Loucy (cell line): Measurements from ENCODE around the gene ACER3.
A peak's percentile ranks its signal among the peaks of the same experiment; 100 is the strongest.
"Not testable (repeated sequence)": the region's sequence is repeated elsewhere in the genome, so short reads cannot be mapped to it uniquely, and the experiment has no call there.

ENCODE experiments used
- H2AFZ ChIP-seq: fragments of 200-600 bp; sonication (generic); 2 replicates; pipeline ENCODE4 v1.6.0; 2016; ENCODE audit warnings: antibody characterized with exemption, mild to moderate bottlenecking, low read length, moderate library complexity
- H3F3A ChIP-seq: fragments of 200-600 bp; 2 replicates; pipeline ENCODE4 v1.6.0; 2016; ENCODE audit warnings: antibody characterized with exemption, low read depth, mild to moderate bottlenecking
- H3K27me3 ChIP-seq: fragments of 200-600 bp; sonication (generic); 2 replicates; pipeline ENCODE4 v1.6.1; 2014; ENCODE audit warnings: low read length, mild to moderate bottlenecking; ENCODE audit not compliant: insufficient read depth, poor library complexity, severe bottlenecking
- H3K36me3 ChIP-seq: fragments of 200-600 bp; sonication (generic); 2 replicates; pipeline ENCODE4 v1.6.1; 2016; ENCODE audit warnings: low read length; ENCODE audit not compliant: insufficient read depth
- H3K4me1 ChIP-seq: fragments of 200-600 bp; sonication (generic); 2 replicates; pipeline ENCODE4 v1.5.1; 2014; ENCODE audit warnings: low read length, mild to moderate bottlenecking; ENCODE audit not compliant: insufficient read depth, poor library complexity, severe bottlenecking
- H3K4me2 ChIP-seq: fragments of 200-600 bp; sonication (generic); 2 replicates; pipeline ENCODE4 v1.6.0; 2014; ENCODE audit warnings: antibody characterized with exemption, low read length, low read depth, mild to moderate bottlenecking; ENCODE audit not compliant: poor library complexity, severe bottlenecking
- H3K4me3 ChIP-seq: fragments of 200-600 bp; sonication (generic); 2 replicates; pipeline ENCODE4 v1.5.1; 2014; ENCODE audit warnings: low read length, mild to moderate bottlenecking, mixed read lengths; ENCODE audit not compliant: poor library complexity, severe bottlenecking
- H3K79me2 ChIP-seq: fragments of 200-600 bp; sonication (generic); 2 replicates; pipeline ENCODE4 v1.6.1; 2014; ENCODE audit warnings: low read length; ENCODE audit not compliant: insufficient read depth
- H3K9ac ChIP-seq: fragments of 200-600 bp; sonication (generic); 2 replicates; pipeline ENCODE4 v1.6.0; 2014; ENCODE audit warnings: mild to moderate bottlenecking, low read depth, low read length, moderate library complexity; ENCODE audit not compliant: poor library complexity, severe bottlenecking
- H3K9me2 ChIP-seq: fragments of 200-600 bp; sonication (generic); replicated peaks from 2 replicates; pipeline ENCODE4 v1.6.1; 2016; ENCODE audit warnings: low read depth, low read length, mixed read lengths
- H3K9me3 ChIP-seq: fragments of 200-600 bp; sonication (generic); 2 replicates; pipeline ENCODE4 v1.6.1; 2014; ENCODE audit warnings: mild to moderate bottlenecking, antibody characterized with exemption, low read length, low read depth; ENCODE audit not compliant: insufficient read depth
- H4K20me1 ChIP-seq: fragments of 200-600 bp; sonication (generic); 2 replicates; pipeline ENCODE4 v1.6.0; 2014; ENCODE audit warnings: antibody characterized with exemption, low read length, mild to moderate bottlenecking; ENCODE audit not compliant: insufficient read depth, poor library complexity, severe bottlenecking
- CTCF ChIP-seq: fragments of 200-600 bp; sonication (generic); conservative IDR thresholded peaks from 2 replicates; pipeline ENCODE4 v1.5.1; 2014; ENCODE audit warnings: mild to moderate bottlenecking, antibody characterized with exemption, low read length
- EZH2phosphoT487 ChIP-seq: fragments of 200-600 bp; IDR thresholded peaks from 2 replicates; pipeline ENCODE4 v1.6.1; 2018; ENCODE audit warnings: antibody characterized with exemption, mild to moderate bottlenecking, moderate library complexity, borderline replicate concordance

ACER3 gene

DNA sequence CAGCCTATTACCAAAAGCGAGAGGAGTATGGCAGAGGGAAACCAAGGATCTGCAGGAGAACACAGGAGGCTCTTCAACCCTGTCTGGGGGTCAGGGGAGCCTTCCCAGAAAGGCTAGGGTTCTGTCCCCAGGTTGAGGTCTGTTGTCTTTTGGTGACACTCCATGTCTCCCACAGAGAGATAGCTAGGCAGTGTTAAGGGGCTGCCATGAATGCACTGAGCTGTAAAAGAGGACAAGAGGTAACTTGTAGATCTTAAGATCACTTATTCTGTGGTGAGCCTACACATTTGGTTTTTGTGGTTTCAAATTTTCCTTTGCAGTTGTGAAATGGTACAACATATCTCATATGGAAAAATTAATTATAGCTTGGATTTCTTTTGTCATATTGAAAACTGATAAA lies 6.0 kb upstream of the ACER3 start:
- Histone ChIP-seq H3K4me3 (no peak overlapping the region), H3K4me1 (no peaks in the 10 kb centered on the region), H3K9me3 (no peaks in the 10 kb centered on the region), H3F3A (0 out of 2 replicates have a peak, but pooled peaks cover 3% of the 10 kb centered on the region), H3K79me2 (no peaks in the 10 kb centered on the region), H3K27me3 (no peaks in the 10 kb centered on the region), H3K9me2 (no peaks in the 10 kb centered on the region), H3K9ac (no peak overlapping the region), H3K4me2 (no peak overlapping the region), H4K20me1 (no peaks in the 10 kb centered on the region), H2AFZ (0 out of 2 replicates have a peak overlapping the region, but pooled peaks have one; percentile 43), H3K36me3 (no peaks in the 10 kb centered on the region)
- TF ChIP-seq EZH2phosphoT487 (no peak), CTCF (no peak)

DNA sequence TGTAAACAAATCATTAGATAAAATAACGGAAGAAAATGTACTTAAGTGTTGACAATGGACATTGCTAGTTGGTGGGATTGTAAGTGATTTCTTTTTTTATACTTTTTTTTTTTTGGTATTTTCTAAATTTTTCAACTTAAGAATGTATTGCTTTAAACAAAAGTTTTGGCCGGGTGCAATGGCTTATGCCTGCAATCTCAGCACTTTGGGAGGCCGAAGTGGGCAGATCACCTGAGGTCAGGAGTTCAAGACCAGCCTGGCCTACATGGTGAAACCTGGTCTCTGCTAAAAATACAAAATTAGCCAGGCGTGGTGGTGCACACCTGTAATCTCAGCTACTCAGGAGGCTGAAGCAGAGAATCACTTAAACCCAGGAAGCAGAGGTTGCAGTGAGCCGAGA lies 5.0 kb upstream of the ACER3 start:
- not testable (repeated sequence) for H3K79me2 ChIP-seq, H2AFZ ChIP-seq, H3K9me2 ChIP-seq, H4K20me1 ChIP-seq, H3F3A ChIP-seq, H3K4me1 ChIP-seq, H3K4me2 ChIP-seq, H3K27me3 ChIP-seq, H3K9me3 ChIP-seq, H3K4me3 ChIP-seq, H3K36me3 ChIP-seq, H3K9ac ChIP-seq

DNA sequence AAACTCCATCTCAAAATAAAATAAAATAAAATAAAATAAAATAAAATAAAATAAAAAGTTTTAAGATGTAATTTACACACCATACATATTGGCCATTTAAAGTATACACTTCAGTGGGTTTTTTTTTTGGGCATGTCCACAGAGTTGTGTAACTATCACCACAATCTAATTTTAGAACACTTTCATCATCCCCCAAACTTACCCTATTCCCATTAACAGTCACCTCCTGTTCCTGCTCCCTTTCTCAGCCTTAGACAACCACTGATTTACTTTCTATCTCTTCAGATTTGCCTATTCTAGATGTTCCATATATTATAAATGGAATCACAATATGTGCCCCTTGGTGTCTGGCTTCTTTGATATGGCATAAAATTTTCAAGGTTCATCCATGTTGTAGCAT lies 4.6 kb upstream of the ACER3 start:
- H3F3A ChIP-seq: 0 out of 2 replicates have a peak, but pooled peaks cover 3% of the 10 kb centered on the region
- H3K9me2 ChIP-seq: no peaks in the 10 kb centered on the region
- H3K79me2 ChIP-seq: 0 out of 2 replicates have a peak, but pooled peaks cover 2% of the 10 kb centered on the region
- H3K4me1 ChIP-seq: no peaks in the 10 kb centered on the region
- no peak for TF ChIP-seq EZH2phosphoT487
- no peak for TF ChIP-seq CTCF
- no peak overlapping the region for H3K4me3 ChIP-seq
- no peak overlapping the region for H3K4me2 ChIP-seq
- H3K9me3 ChIP-seq: no peaks in the 10 kb centered on the region
- no peak overlapping the region for H3K9ac ChIP-seq
- H4K20me1 ChIP-seq: no peaks in the 10 kb centered on the region
- no peaks in the 10 kb centered on the region for H3K27me3 ChIP-seq
- no peak overlapping the region; the same call in 1 of the 2 replicates for H2AFZ ChIP-seq
- no peaks in the 10 kb centered on the region for H3K36me3 ChIP-seq

DNA sequence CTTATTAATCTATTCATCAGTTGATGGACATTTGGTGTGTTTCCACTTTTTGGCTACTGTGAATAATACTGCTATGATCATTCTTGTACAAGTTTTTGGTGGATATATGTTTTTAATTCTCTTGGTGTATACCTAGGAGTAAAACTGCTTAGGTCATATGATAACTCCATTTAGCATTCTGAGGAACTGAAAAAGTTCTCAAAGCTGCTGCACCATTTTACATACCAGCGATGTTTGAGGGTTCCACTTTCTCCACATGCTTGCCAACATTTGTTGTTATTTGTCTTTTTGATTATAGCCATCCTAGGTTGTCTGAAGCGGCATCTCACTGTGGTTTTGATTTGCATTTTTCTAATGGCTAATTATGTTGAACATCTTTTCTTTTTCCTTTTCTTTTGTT lies 4.1 kb upstream of the ACER3 start:
- H3K9ac ChIP-seq: no peak overlapping the region
- H3K4me2 ChIP-seq: no peak overlapping the region
- H3K79me2 ChIP-seq: 0 out of 2 replicates have a peak, but pooled peaks cover 7% of the 10 kb centered on the region
- no peaks in the 10 kb centered on the region for H3K9me2 ChIP-seq
- no peak overlapping the region for H3K4me3 ChIP-seq
- H3K9me3 ChIP-seq: no peaks in the 10 kb centered on the region
- no peaks in the 10 kb centered on the region for H3K27me3 ChIP-seq
- 0 out of 2 replicates have a peak, but pooled peaks cover 3% of the 10 kb centered on the region for H3F3A ChIP-seq
- no peak overlapping the region; the same call in 1 of the 2 replicates for H2AFZ ChIP-seq
- H3K4me1 ChIP-seq: peaks cover 4% of the 10 kb centered on the region
- TF ChIP-seq EZH2phosphoT487 (no peak), CTCF (no peak)
- no peaks in the 10 kb centered on the region for H3K36me3 ChIP-seq
- H4K20me1 ChIP-seq: no peaks in the 10 kb centered on the region
